OCI-LY3 (cell line): ENCODE results near the gene KLRC1.
"Not testable (repeated sequence)": the region's sequence is repeated elsewhere in the genome, so short reads cannot be mapped to it uniquely, and the experiment has no call there.

Experiments
- H2AFZ ChIP-seq: fragments of 200-600, 300-600 bp; shearing (Covaris generic); 2 replicates; pipeline ENCODE4 v1.6.0; 2014; ENCODE audit warnings: antibody characterized with exemption, low read depth, low read length
- H3K27ac ChIP-seq: fragments of 200-600, 300-600 bp; sonication (generic); 2 replicates; pipeline ENCODE4 v1.5.1; 2014; ENCODE audit warnings: mild to moderate bottlenecking, low read length, moderate library complexity, mixed read lengths
- H3K27me3 ChIP-seq: fragments of 200-600, 300-600 bp; sonication (generic); 2 replicates; pipeline ENCODE4 v1.6.1; 2014; ENCODE audit warnings: low read depth, low read length, mixed read lengths
- H3K36me3 ChIP-seq: fragments of 200-600, 300-600 bp; sonication (generic); replicated peaks from 2 replicates; pipeline ENCODE3; 2014; ENCODE audit warnings: low read depth, low read length, mixed read lengths
- H3K4me1 ChIP-seq: fragments of 300-600, 200-600 bp; sonication (generic); 2 replicates; pipeline ENCODE4 v1.6.1; 2014; ENCODE audit warnings: low read length, mixed read lengths
- H3K4me2 ChIP-seq: fragments of 200-600, 300-600 bp; sonication (generic); 2 replicates; pipeline ENCODE4 v1.6.1; 2014; ENCODE audit warnings: low read length, mixed read lengths
- H3K4me3 ChIP-seq: fragments of 300-600, 200-600 bp; sonication (generic); 2 replicates; pipeline ENCODE4 v1.5.1; 2014; ENCODE audit warnings: antibody characterized with exemption, mild to moderate bottlenecking, low read length, moderate library complexity
- H3K79me2 ChIP-seq: fragments of 300-600, 200-600 bp; shearing (Covaris generic); 2 replicates; pipeline ENCODE4 v1.6.1; 2014; ENCODE audit warnings: mild to moderate bottlenecking, low read length, mixed read lengths
- H3K9ac ChIP-seq: fragments of 300-600, 200-600 bp; shearing (Covaris generic); 2 replicates; pipeline ENCODE4 v1.6.0; 2014; ENCODE audit warnings: mild to moderate bottlenecking, low read length, moderate library complexity
- H3K9me3 ChIP-seq: fragments of 200-600, 300-600 bp; shearing (Covaris generic); 2 replicates; pipeline ENCODE4 v1.6.1; 2014; ENCODE audit warnings: low read length, mixed read lengths; ENCODE audit not compliant: insufficient read depth
- H4K20me1 ChIP-seq: fragments of 200-600, 300-600 bp; sonication (generic); 2 replicates; pipeline ENCODE4 v1.6.1; 2016; ENCODE audit warnings: low read length, mixed read lengths; ENCODE audit not compliant: insufficient read depth
- CTCF ChIP-seq: fragments of 200-600, 300-600 bp; sonication (generic); IDR thresholded peaks from 2 replicates; pipeline ENCODE4 v1.5.1; 2014; ENCODE audit warnings: antibody characterized with exemption, low read length, low read depth
- EZH2phosphoT487 ChIP-seq: fragments of 200-600 bp; shearing (Covaris generic); IDR thresholded peaks from 2 replicates; pipeline ENCODE4 v1.6.1; 2018; ENCODE audit warnings: antibody characterized with exemption, mixed run types, low read depth

Gene KLRC1

DNA sequence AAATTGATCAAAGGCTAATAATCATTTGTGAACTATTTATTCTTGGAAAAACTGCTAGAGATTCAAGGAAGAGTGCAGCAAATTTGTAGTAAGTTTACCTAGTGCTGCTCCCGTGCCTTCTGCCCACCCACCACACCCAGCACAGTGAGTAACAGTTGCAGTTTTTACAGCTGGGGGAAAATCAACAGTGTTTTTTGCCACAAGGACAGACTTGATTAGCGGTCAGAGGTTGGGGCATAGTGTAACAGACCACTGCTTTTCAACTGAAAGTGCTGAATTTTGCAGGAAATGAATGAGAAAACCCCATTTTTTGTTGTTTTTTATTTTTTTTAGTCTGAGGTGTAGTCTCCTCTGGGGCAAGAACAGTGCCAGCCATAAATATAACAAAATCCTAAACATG is 55.9 kb downstream of the KLRC1 start:
- no peaks in the 10 kb centered on the region for H4K20me1 ChIP-seq
- H2AFZ ChIP-seq, result no peak overlapping the region
- H3K9ac ChIP-seq, result no peak overlapping the region
- H3K79me2 ChIP-seq, result no peaks in the 10 kb centered on the region
- peaks cover 18% of the 10 kb centered on the region; the same call in 1 of the 2 replicates for H3K9me3 ChIP-seq
- no peak overlapping the region for H3K4me3 ChIP-seq
- H3K36me3 ChIP-seq, result no peaks in the 10 kb centered on the region
- TF ChIP-seq CTCF, result no peak
- TF ChIP-seq EZH2phosphoT487, result no peak
- H3K4me1 ChIP-seq, result peaks cover 46% of the 10 kb centered on the region
- no peak overlapping the region for H3K27ac ChIP-seq
- H3K4me2 ChIP-seq, result no peak overlapping the region
- no peaks in the 10 kb centered on the region for H3K27me3 ChIP-seq

DNA sequence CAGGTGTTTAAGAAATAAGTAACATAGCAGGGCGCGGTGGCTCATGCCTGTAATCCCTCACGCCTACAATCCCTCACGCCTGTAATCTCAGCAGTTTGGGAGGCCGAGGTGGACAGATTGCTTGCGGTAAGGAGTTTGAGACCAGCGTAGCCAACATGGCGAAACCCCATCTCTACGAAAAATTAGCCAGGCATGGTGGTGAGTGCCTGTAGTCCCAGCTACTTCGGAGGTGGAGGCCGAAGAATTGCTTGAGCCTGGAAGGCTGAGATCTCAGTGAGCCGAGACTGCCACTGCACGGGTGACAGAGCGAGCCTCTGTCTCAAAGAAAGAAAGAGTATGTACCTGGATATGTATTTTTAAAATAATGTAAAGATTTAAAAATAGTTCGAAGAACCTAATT is 57.0 kb downstream of the KLRC1 start:
- H2AFZ ChIP-seq, H3K27me3 ChIP-seq, H4K20me1 ChIP-seq, H3K27ac ChIP-seq, H3K36me3 ChIP-seq, H3K4me2 ChIP-seq, H3K79me2 ChIP-seq, H3K9ac ChIP-seq, H3K4me3 ChIP-seq: not testable (repeated sequence)
- peaks cover 18% of the 10 kb centered on the region; the same call in 1 of the 2 replicates for H3K9me3 ChIP-seq
- H3K4me1 ChIP-seq, result peaks cover 54% of the 10 kb centered on the region
